ENCODE results near the gene DDX50.
A peak's percentile ranks its signal among the peaks of the same experiment; 100 is the strongest.
"Not testable (repeated sequence)": the region's sequence is repeated elsewhere in the genome, so short reads cannot be mapped to it uniquely, and the experiment has no call there.

DDX50 gene

DNA sequence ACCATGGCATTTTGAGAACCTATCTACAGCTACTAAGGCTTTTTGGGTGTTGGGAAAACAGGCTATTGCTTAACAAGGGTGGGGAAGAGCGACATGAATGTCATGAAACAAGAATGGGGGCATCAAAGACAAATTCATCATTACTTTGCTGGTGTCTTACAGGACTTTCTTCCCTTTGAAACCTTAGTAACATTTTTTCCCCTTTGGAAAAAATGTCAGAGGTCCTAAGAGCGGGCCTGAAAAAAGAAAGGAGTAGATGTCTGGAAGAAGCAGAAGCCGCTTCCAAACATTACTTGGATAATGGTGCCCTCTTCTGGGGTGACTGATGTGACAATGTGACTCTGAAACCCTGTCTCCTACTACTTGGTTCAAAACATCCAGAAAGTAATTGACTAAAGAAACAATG is 3.8 kb upstream of the DDX50 start:
- peak; percentile 80 for DNase-seq
- in situ Hi-C loops (cut with MboI; ENCODE audit: low pct_unique_long_range_greater_than_20kb, low sequenced_read_pairs) = no loop called here

DNA sequence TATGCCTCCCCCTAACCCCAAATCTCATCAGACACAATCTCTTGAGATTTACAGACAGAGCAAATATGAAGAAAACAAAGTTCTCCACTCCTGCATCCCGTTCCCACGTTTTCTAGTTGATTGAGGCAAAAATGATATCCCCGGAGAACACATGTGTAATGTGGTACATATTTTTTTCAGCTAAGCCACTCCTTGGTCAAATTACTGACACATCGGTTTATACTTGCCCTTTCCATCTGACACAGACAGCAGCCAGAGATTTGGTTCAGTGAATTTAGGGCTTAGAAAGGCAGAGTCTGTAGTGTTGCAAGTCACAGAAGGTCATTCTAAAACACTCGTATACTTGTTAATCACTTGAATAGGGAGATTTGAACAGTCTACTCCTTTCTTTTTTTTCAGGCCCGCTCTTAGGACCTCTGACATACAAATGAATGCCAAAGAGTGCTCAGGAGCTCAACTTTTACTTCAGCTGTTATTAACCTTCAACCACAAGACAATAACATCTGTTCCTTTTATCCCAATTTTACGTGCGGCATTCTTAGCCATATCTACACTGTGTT is 1.8 kb upstream of the DDX50 start:
- no peak for DNase-seq
- in situ Hi-C loops (cut with MboI; ENCODE audit: low pct_unique_long_range_greater_than_20kb, low sequenced_read_pairs) = no loop called here

DNA sequence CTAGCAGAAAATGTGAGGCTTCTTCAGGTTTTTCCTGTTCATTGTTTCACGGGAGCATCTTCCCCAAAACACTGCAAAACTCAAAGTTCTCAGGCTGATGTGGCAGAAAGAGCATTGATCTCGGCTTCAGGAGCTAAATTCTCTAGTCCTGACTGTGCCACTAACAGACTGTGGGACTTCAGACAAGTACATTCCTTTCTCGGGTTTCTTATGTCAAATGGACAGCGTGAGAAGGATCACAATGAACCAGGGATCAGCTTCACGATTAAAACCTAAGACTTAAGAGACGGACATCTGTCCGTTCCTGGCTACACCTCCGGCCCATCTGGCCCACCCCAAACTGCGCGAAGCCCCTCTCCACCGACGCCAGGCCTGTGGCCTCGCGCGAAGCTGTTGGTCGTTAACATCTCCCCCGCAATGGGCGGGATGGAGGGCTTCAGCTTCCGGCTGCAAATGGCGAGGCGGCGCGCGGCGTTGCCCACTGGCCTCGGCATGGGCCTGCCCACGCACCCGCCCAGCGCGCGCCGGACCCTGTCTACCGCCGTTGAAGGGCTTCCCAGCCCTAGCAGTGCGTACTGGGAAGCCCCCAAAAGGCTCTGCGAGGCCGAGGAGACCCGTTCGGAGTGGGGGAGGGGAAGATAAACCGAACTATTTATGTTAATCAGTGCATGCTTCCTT is 549 bp upstream of the DDX50 start:
- DNase-seq = no peak
- in situ Hi-C loops (cut with MboI; ENCODE audit: low pct_unique_long_range_greater_than_20kb, low sequenced_read_pairs) = no loop called here

DNA sequence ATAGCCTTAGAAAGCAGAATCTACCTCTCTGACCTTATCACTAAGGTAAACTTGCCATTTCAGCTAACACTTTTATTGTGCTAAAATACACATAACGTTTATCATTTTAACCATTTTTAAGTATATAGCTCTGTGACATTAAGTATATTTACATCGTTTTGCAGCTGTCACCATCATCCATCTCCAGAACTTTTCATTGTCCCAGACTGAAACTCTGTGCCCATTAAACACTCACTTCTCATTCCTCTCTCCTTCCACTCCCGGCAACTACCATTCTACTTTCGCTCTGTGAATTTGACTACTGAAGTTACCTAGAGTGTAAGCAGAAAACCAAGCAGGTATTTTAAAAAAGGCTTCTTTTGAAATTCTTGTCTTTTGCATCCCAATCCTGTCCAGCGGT is 1.3 kb downstream of the DDX50 start:
- no peak for DNase-seq
- in situ Hi-C loops (cut with MboI; ENCODE audit: low pct_unique_long_range_greater_than_20kb, low sequenced_read_pairs) = no loop called here

DNA sequence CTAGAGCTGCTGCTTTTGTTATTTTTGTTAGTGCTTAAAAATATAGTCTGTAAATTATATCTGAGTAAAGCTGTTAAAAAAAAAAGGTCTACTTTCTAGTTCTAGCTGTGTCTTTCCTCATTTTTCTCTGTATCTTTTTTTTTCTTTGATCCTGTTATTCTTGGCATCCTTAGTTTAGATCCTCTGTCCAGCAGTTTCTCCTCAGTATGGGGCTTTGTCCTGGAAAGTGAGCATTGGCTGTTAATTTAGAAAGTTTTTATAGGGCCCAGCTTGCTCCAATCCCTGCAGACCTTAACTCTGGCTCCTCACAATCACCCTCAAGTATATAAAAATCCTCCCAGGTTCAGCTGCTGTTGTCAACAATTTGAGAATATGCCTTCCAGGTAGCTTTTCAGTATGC is 23.5 kb downstream of the DDX50 start:
- no peak for DNase-seq
- in situ Hi-C loops (cut with MboI; ENCODE audit: low pct_unique_long_range_greater_than_20kb, low sequenced_read_pairs) = no loop called here

DNA sequence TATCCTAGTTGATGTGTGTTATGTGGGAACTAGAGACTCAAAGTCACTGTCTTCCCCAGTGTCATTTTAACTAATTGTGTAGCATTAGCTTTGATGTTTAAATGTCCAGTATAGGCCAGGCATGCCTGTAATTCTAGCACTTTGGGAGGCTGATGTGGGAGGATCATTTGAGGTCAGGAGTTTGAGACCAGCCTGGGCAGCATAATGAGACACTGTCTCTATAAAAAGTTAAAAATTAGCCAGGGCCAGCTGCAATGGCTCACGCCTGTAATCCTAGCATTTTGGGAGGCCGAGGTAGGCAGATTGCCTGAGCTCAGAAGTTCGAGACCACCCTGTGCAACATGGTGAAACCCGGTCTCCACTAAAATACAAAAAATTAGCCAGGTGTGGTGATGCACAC is 24.4 kb downstream of the DDX50 start:
- DNase-seq = no peak
- in situ Hi-C loops (cut with MboI; ENCODE audit: low pct_unique_long_range_greater_than_20kb, low sequenced_read_pairs) = no loop called here

DNA sequence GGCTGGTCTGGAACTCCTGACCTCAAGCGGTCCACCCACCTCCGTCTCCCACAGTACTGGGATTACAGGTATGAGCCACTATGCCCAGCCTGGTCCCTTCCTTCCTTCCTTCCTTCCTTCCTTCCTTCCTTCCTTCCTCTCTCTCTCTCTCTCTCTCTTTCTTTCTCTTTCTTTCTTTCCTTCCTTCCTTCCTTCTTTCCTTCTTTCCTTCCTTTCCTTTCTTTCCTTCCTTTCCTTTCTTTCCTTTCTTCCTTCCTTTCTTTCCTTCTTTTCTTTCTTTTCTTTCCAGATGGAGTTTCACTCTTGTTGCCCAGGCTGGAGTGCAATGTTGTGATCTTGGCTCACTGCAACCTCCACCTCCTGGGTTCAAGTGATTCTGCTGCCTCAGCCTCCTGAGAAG is 28.0 kb downstream of the DDX50 start:
- in situ Hi-C loops (cut with MboI; ENCODE audit: low pct_unique_long_range_greater_than_20kb, low sequenced_read_pairs) = not testable (repeated sequence)

DNA sequence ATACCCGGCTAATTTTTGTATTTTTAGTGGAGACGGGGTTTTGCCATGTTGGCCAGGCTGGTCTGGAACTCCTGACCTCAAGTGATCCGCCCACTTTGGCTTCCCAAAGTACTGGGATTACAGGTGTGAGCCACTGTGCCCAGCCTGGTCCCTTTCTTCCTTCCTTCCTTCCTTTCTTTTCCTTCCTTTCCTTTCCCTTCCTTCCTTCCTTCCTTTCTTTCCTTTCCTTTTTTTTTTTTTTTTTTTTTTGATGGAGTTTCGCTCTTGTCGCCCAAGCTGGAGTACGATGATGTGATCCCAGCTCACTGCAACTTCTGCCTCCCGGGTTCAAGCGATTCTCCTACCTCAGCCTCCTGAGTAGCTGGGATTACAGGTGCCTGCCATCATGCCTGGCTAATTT is 28.8 kb downstream of the DDX50 start:
- DNase-seq; in situ Hi-C loops (cut with MboI; ENCODE audit: low pct_unique_long_range_greater_than_20kb, low sequenced_read_pairs): not testable (repeated sequence)

More for the DNA sequence above, 28.0 kb downstream of the DDX50 start:
- not testable (repeated sequence) for DNase-seq

DNA sequence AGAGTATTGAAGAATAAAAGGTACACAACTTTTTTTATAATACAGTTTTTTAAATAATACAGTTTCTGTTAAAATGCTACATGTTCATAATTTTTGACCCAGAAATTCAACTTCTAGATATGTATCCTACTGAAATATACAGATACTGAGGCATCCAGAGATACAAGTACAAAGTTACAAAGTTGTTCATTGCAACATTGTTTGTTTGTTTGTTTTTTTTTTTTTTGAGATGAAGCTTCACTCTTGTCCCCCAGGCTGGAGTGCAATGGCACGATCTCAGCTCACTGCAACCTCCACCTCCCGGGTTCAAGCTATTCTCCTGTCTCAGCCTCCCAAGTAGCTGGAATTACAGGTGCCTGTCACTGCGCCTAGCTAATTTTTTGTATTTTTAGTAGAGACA is 31.7 kb downstream of the DDX50 start:
- in situ Hi-C loops (cut with MboI; ENCODE audit: low pct_unique_long_range_greater_than_20kb, low sequenced_read_pairs); DNase-seq: not testable (repeated sequence)

DNA sequence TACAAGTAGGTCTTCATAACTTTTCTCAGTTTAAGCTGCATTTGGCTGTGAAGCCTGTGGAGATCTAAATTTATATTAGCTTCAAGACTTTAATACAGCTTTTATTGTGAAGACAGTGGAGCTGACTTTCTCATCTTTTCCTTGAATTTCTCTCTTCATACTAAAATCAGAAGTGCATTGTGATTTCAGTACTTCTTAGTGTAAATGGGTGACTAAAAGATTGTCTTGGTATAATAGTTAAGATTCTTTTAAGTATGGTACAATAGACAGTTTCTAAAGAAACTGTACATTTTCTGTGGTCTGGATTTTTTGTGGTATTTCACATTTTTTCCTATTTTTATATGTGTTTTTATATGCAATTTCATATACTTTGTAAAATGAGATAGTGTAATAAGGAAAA is 33.9 kb downstream of the DDX50 start:
- in situ Hi-C loops (cut with MboI; ENCODE audit: low pct_unique_long_range_greater_than_20kb, low sequenced_read_pairs) = no loop called here

DNA sequence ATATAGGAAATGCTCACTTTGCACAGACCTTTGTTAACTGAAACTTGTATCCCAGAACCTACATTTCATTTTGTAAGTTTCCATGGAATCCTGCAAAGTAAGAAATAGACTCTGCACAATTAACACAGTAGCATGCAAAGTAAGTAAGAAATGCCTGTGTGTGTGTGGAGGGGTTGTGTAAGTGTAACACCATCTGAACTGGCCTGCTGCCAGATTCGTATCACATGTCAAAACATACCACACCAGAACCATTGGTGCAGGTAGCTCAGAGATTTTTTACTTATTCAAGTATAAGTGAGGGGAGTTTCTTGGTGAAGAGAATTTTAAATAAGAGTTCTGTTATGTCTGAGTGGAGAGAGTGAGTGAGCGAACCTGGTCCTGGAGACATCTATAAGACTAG is 37.0 kb downstream of the DDX50 start:
- in situ Hi-C loops (cut with MboI; ENCODE audit: low pct_unique_long_range_greater_than_20kb, low sequenced_read_pairs) = no loop called here

More for the DNA sequence above, 33.9 kb downstream of the DDX50 start:
- DNase-seq = no peak

DNA sequence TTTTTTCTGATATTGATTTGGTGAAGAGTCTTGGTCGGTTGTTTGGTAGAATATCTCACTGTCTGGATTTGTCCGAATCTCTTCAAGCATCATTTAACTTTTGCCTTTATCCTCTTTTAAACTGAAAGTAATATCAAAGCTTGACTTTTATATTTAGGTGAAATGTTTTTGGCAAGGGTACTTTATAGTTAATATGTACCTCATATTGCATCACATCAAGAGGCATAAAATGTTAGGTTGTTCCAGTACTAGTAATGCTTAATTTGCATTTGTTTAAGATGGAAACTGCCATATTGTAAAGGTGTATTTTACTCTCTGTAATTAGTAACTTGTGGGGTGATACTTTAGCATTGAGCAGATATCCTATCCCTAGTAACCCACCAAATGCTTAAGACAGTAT is 37.8 kb downstream of the DDX50 start:
- no peak for DNase-seq
- in situ Hi-C loops (cut with MboI; ENCODE audit: low pct_unique_long_range_greater_than_20kb, low sequenced_read_pairs) = no loop called here

More for the DNA sequence above, 37.0 kb downstream of the DDX50 start:
- DNase-seq = peak; percentile 15

DNA sequence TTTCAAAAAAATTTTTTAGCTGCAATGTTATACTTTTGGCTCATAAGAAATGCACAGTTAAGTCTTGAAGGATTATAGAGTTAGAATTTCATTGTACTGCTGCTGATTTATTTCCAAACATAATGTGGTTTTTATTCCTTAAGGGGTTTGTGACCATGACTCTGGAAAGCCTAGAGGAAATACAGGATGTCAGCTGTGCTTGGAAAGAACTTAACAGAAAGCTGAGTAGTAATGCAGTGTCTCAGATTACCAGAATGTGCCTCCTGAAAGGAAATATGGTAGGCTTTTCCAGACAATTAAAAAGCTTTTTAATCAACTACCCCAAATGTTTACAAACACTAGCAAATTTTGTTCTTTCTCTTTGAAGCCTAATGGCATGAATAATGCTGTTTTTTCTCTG is 39.8 kb downstream of the DDX50 start:
- in situ Hi-C loops (cut with MboI; ENCODE audit: low pct_unique_long_range_greater_than_20kb, low sequenced_read_pairs); DNase-seq: not testable (repeated sequence)

DNA sequence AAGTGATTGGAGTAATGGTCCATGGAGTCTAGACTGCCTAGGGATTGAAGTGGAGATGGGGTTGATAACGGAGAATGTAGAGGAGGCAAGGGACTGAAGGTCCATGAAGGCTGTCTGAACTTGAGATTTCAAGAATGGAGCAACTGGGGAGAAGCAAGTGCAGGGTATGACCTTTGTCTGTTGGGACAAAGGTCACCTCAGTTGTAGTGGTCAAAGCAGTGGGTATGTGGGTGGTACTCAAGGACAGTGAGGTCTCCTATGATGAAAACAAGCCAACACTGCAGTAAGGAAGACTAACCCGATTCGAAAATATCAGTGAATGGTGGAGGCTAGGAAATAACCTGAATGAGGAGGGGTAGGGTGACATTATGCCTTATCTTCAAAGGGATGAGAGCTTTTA is 49.5 kb downstream of the DDX50 start:
- no peak for DNase-seq
- in situ Hi-C loops (cut with MboI; ENCODE audit: low pct_unique_long_range_greater_than_20kb, low sequenced_read_pairs) = no loop called here

DNA sequence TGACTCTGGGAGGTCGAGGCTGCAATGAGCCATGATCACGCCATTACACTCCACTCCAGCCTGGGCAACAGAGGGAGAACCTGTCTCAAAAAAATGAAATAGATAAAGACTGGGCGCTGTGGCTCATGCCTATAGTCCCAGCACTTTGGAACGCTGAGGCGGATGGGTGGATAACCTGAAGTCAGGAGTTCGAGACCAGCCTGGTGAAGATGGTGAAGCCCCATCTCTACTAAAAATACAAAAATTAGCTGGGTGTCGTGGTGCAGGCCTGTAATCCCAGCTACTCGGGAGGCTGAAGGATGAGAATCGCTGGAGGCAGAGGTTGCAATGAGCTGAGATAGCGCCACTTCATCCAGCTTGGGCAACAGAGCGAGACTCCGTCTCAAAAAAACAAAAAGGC is 53.8 kb downstream of the DDX50 start:
- DNase-seq = no peak
- in situ Hi-C loops (cut with MboI; ENCODE audit: low pct_unique_long_range_greater_than_20kb, low sequenced_read_pairs) = no loop called here

DNA sequence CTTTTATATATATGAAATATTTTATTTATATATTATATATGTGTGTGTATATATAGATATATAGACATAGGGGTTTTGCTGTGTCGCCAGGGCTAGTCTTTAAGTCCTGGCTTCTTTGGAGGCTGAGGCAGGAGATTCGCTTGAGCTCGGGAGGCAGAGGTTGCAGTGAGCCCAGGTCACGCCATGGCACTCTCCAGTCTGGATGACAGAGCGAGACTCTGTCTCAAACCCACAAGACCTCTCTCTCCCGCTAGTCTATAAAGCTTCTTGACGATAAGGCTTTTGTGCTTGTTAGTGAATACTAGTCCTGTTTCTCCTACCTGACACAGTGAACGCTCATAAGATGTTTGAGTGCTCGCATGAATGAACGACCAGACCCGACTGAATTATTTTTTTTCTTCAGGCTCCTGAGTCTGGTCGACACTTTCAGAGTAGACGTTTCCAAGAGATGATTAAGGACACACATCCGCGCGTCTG is 54.3 kb downstream of the DDX50 start:
- DNase-seq = no peak
- in situ Hi-C loops (cut with MboI; ENCODE audit: low pct_unique_long_range_greater_than_20kb, low sequenced_read_pairs) = no loop called here

DNA sequence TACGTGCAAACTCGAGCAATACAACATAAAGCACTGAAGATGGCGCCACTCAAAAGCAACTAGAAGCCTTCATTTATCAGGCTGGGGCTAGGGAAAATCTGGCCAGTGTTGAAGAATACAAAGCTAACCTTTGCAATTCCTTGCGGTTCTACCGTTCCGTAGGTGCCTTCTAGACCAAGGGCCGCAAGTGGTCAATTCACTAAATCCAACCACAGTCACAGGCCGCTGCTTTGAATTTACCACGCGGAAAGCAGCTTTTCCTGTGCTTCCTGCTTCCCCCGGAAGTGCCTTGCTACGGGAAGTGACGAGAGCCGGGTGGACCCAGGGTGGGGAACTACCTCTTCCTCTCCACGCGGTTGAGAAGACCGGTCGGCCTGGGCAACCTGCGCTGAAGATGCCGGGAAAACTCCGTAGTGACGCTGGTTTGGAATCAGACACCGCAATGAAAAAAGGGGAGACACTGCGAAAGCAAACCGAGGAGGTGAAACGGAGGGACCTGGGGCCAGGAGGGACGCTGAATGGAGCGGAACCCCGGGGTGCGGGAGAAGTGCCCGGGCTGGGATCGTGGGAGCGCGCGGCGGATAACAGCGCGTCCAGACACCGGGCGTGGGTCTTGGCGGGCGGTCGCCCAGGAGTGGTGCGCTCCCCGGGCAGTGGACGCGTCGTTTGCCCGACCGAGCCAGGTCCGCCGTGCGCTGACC is 54.9 kb downstream of the DDX50 start, which contains the start of gene DDX21:
TSS of gene DDX21 (plus strand) at position 339 of the 701 bp plus-strand sequence. CDS start at position 395, 56 bp downstream.
- in situ Hi-C loops (cut with MboI; ENCODE audit: low pct_unique_long_range_greater_than_20kb, low sequenced_read_pairs) = no loop called here
- peak; percentile 94 for DNase-seq

DNA sequence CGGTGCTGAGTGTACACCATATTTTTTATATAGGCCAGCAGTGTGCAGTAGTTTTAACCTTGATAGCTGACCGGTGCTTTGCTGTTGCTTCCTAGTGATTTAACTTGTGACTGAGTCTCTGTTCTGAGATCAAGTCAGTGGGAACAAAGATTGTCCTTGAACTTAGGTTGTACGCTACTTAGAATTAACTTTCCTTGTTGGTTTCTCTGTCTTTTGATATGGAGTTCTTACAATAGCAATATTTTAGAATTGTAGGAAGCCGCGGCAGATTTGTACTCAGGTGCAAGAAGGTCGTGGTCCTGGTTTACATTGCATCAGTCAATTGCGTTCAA is 56.1 kb downstream of the DDX50 start:
- no peak for DNase-seq
- in situ Hi-C loops (cut with MboI; ENCODE audit: low pct_unique_long_range_greater_than_20kb, low sequenced_read_pairs) = no loop called here

DNA sequence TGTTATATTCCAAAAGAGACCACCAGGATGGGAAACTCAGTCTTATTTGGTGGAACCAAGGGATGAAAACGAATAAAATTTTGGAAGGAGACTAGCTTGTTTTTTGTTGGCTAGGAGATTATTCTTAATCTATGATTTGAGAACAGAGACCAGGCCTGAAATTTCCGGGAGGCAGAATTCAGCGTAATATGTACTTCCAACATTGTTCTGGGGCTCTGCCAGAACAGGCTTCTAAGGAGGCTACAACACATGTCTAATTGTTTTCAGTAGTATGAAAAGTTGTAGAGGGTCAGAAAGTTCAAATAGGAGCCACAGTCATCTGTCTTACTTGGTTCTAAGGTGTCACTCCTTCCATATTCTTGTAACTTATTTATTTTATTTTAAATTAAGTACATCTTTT is 56.5 kb downstream of the DDX50 start:
- in situ Hi-C loops (cut with MboI; ENCODE audit: low pct_unique_long_range_greater_than_20kb, low sequenced_read_pairs) = no loop called here
- peak; percentile 12 for DNase-seq

DNA sequence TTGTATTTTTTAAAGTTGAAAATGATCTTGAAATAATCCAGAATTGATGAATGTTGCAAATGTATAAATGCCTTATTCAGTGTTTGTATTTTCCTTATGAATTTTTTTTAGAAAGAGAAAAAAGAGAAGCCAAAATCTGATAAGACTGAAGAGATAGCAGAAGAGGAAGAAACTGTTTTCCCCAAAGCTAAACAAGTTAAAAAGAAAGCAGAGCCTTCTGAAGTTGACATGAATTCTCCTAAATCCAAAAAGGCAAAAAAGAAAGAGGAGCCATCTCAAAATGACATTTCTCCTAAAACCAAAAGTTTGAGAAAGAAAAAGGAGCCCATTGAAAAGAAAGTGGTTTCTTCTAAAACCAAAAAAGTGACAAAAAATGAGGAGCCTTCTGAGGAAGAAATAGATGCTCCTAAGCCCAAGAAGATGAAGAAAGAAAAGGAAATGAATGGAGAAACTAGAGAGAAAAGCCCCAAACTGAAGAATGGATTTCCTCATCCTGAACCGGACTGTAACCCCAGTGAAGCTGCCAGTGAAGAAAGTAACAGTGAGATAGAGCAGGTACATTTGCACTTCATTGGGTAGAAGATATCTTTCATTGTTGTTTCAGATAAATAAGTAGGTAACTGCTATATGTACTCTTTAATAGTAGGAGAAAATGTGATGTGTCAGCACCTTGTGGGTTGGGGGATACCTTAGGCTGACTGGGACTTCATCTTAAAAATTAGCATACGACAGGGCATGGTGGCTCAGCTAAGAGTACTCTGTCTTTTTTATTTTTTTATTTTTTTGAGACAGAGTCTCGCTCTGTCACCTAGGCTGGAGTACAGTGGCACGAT is 58.8 kb downstream of the DDX50 start:
- no peak for DNase-seq
- in situ Hi-C loops (cut with MboI; ENCODE audit: low pct_unique_long_range_greater_than_20kb, low sequenced_read_pairs) = no loop called here
